Naive thymus-derived CD8-positive, alpha-beta T cell (primary cell): ENCODE data around the gene TPPP. TPM values are rescaled to one million over a fixed set of nuclear protein-coding genes. Genes with fewer than 3 reads are reported as not detected.

Source experiments
- ATAC-seq, 2 donors: fragments of 150-1000 bp; cut with Tn5 transposase in 1 of 2; sonication (Bioruptor Pico), chemical (Tn5 transposase) in 1 of 2; 1 replicate in 1 of 2; 2 replicates in 1 of 2; pipeline ENCODE4 v1.10.0; 2021; ENCODE audit warnings: mild to moderate bottlenecking in 2 of 2, moderate library complexity in 2 of 2
- POLR2A ChIA-PET: fragments of 350-600 bp; sonication (Branson Sonifier 250); formaldehyde crosslinking; loops from one replicate; lab custom pipeline; 2021; ENCODE audit warnings: antibody characterized with exemption; lab: Charles Lee
- DNase-seq, 10 donors: peaks; one replicate each; pipeline versions ENCODE4 v3.0.0 to v3.0.0-alpha.2; 2020 to 2022
- H3K27ac Mint-ChIP-seq, 10 donors: one replicate each; pipeline ENCODE4 v1.8.0; 2020 to 2022; ENCODE audit warnings: mild to moderate bottlenecking in 10 of 10, mixed read lengths in 10 of 10, moderate library complexity in 4 of 10, inconsistent platforms in 1 of 10
- H3K27me3 Mint-ChIP-seq, 5 donors: one replicate each; pipeline ENCODE4 v1.8.0; 2021 to 2022; ENCODE audit warnings: mixed read lengths in 5 of 5
- H3K36me3 Mint-ChIP-seq, 3 donors: one replicate each; pipeline ENCODE4 v1.8.0; 2020 to 2022; ENCODE audit warnings: mixed read lengths in 3 of 3, mild to moderate bottlenecking in 2 of 3, inconsistent platforms in 1 of 3
- H3K4me1 Mint-ChIP-seq, 4 donors: one replicate each; pipeline ENCODE4 v1.8.0; 2021 to 2022; ENCODE audit warnings: mixed read lengths in 4 of 4
- H3K4me3 Mint-ChIP-seq, 10 donors: one replicate each; pipeline ENCODE4 v1.8.0; 2020 to 2022; ENCODE audit warnings: mild to moderate bottlenecking in 10 of 10, mixed read lengths in 10 of 10, moderate library complexity in 6 of 10, inconsistent platforms in 1 of 10
- H3K9me3 Mint-ChIP-seq, 9 donors: one replicate each; pipeline ENCODE4 v1.8.0; 2020 to 2022; ENCODE audit warnings: mixed read lengths in 9 of 9, mild to moderate bottlenecking in 3 of 9, inconsistent platforms in 1 of 9, moderate library complexity in 1 of 9
- polyA plus RNA-seq, 3 donors: library from polyadenylated mRNA; unstranded; fragments of 300-500 nt; fragmentation: Illumina TruSeq; gene quantifications; one replicate each; pipeline ENCODE4 v1.2.3, GENCODE V29; 2021
- total RNA-seq, 8 experiments: library from RNA in 2 of 8; stranded (reverse) in 2 of 8; gene quantifications; one replicate each; pipeline ENCODE4 v1.2.3 and lab custom pipeline; 2021 to 2026

TPPP gene
- total and polyA plus RNA-seq, 5 experiments from 2014 or later, result 0.16 to 0.49 (median 0.25) TPM; not detected in 2

DNA sequence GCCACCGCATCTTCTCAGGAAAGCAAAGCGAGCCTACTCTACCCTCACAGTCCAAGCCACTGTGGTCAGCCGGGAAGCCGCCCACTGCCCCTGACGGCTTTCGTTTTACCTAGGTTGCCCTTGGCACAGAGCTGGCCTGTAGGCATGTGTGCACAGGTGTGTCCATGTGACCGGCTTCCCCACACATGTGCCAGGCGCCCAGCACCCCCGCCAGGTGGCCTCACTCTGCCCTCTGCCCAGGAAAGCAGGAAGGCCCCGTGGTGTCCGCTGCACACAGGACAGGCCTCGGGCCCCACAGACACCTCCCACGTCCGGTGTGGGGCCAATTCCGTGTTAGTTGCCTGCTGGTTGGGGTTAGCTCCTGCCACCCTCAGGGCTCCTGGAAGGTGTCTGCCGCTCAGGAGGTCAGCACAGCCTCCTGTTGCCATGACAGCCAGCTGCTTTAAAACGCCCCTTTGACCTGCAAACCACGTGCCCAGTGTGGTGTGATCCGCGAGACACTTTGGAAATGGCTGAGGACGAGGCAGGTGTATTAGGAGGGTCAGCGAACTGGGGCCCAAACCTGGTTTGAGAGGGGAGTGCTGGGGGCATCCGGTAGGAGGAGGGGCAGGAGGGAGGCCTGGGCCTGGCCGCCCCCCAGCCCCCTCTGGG is 28.7 kb downstream of the TPPP start:
- Mint-ChIP-seq H3K4me3 (no peak overlapping the region), H3K27ac (no peak overlapping the region), H3K36me3 (peaks cover 0 to 25% (median 17%) of the 10 kb centered on the region in 3 donors), H3K9me3 (no peaks in the 10 kb centered on the region), H3K27me3 (no peaks in the 10 kb centered on the region), H3K4me1 (peaks cover 0 to 2% (median under 1%) of the 10 kb centered on the region in 4 donors)
- POLR2A ChIA-PET, result no interaction called here
- ATAC-seq, result no peak
- peak in 1 of 10 donors; percentile 57 for DNase-seq

DNA sequence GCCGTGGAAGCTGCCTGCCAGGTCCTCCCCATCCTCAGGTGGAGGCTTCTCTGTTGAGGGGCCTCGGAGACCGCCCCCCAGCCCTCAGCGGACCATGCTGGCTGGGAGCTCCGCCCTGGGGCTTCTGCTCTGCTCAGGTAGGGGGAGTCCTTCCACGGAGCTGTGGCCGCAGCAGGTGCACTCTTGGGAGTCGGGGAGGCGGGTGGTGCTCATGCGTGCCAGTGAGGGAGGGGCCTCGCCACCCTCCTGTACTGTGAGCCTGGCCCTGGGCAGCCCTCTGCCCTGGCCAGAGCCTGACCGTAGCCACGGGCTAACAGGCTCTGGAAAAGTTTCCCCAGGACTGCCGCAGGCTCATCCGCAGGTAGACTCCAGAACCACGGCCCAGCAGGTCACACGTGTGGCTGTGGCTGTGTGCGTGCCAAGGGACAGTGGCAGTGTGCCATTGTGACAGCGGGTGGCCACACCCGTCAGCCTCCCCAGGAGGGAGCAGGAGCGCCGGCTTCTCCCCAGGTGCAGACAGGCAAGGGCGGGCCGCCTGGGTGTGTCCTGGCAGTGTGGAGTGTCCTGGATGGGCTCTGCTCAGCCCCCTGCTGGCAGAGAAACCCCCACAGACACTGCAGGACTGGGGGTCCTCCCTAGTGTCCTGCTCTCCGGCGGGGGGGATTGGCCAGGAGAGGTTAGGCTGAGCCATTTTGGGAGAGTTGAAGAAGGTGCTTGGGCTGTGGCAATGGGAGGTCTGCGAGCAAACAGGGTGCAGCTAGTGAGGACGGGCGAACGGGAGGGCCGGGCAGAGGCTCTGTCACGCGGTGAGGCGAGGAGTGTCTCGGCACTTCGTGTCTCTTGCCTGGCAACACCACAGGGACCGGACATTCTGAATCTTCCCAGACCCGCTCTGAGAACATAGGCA is 29.5 kb downstream of the TPPP start:
- POLR2A ChIA-PET, result no interaction called here
- Mint-ChIP-seq H3K27me3 (no peaks in the 10 kb centered on the region), H3K36me3 (peaks cover 0 to 30% (median 19%) of the 10 kb centered on the region in 3 donors), H3K4me3 (no peak overlapping the region), H3K4me1 (peaks cover 0 to 2% (median under 1%) of the 10 kb centered on the region in 4 donors), H3K9me3 (no peaks in the 10 kb centered on the region), H3K27ac (peak overlapping the region in 1 of 10 donors; percentile 18)
- no peak for ATAC-seq
- DNase-seq, result peak in 1 of 10 donors; percentile 58

DNA sequence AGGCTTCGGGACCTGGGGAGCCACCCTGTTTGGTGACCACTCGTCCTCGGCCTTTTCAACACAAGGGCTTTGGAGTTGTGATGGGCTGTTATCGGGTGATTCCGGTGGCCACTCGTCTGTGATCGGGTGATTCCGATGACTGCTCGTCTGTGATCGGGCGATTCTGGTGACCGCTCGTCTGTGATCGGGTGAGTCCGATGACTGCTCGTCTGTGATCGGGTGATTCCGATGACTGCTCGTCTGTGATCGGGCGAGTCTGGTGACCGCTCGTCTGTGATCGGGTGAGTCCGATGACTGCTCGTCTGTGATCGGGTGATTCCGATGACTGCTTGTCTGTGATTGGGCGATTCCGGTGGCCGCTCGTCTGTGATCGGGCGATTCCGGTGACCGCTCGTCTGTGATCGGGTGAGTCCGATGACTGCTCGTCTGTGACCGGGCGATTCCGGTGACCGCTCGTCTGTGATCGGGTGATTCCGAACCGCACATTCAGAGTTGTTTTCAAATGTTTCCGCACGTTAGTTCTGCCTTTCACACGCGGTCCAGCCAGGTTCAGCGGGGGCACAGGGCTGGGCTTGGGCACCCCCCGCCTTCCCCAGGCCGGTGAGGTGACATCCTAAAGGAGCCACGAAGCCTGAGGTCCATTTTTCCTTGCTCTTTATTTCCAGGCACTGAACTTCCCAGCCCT is 30.3 kb downstream of the TPPP start:
- no peaks in the 10 kb centered on the region for H3K27me3 Mint-ChIP-seq
- DNase-seq (peak in 1 of 10 donors; percentile 46), ATAC-seq (no peak)
- H3K4me1 Mint-ChIP-seq, result peaks cover 0 to 2% (median under 1%) of the 10 kb centered on the region in 4 donors
- H3K36me3 Mint-ChIP-seq, result peaks cover under 1 to 33% (median 20%) of the 10 kb centered on the region in 3 donors
- H3K27ac Mint-ChIP-seq, result peak overlapping the region in 1 of 10 donors; percentile 18
- H3K9me3 Mint-ChIP-seq, result no peaks in the 10 kb centered on the region
- POLR2A ChIA-PET, result no interaction called here
- no peak overlapping the region for H3K4me3 Mint-ChIP-seq

GRCh38 chr5:661891-662750 is 31.0 kb downstream of the TPPP start:
- H3K27me3 Mint-ChIP-seq, result no peaks in the 10 kb centered on the region
- ATAC-seq (no peak), DNase-seq (peak in 1 of 10 donors; percentile 45)
- peaks cover 7 to 35% (median 22%) of the 10 kb centered on the region in 3 donors for H3K36me3 Mint-ChIP-seq
- H3K9me3 Mint-ChIP-seq, result no peaks in the 10 kb centered on the region
- peaks cover 0 to 2% (median under 1%) of the 10 kb centered on the region in 4 donors for H3K4me1 Mint-ChIP-seq
- POLR2A ChIA-PET, result no interaction called here
- no peak overlapping the region for H3K27ac Mint-ChIP-seq
- no peak overlapping the region for H3K4me3 Mint-ChIP-seq

DNA sequence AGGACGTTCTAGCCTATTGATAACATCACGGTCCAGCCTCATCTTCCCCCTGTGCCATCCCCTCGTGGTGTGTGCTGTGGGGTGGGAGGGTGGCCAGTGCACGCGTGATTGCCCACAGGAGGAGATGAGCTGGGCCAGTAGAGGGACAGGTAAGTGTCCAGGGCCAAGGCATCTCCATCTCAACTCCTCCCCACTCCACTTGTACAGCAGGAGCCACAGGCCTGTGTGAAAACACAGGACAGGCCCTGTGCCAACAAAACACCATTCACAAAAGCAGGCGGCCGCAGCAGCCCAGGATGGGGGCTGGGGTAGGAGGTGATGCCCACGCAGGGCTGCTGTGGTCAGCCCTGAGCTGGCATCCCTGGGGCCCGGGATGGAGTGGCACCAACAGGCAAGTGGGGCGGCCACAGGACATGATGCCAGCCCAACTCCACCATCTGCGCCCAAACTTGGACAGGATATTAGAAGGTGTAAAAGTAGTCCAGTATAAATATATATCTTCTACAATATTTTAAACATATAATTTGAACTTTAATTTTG is 32.6 kb downstream of the TPPP start:
- H3K9me3 Mint-ChIP-seq, result no peaks in the 10 kb centered on the region
- peaks cover 0 to 2% (median under 1%) of the 10 kb centered on the region in 4 donors for H3K4me1 Mint-ChIP-seq
- H3K36me3 Mint-ChIP-seq, result peaks cover 11 to 44% (median 22%) of the 10 kb centered on the region in 3 donors
- POLR2A ChIA-PET, result no interaction called here
- no peak overlapping the region for H3K4me3 Mint-ChIP-seq
- DNase-seq, result no peak
- H3K27me3 Mint-ChIP-seq, result no peaks in the 10 kb centered on the region
- peak overlapping the region in 1 of 10 donors; percentile 52 for H3K27ac Mint-ChIP-seq
- no peak for ATAC-seq

DNA sequence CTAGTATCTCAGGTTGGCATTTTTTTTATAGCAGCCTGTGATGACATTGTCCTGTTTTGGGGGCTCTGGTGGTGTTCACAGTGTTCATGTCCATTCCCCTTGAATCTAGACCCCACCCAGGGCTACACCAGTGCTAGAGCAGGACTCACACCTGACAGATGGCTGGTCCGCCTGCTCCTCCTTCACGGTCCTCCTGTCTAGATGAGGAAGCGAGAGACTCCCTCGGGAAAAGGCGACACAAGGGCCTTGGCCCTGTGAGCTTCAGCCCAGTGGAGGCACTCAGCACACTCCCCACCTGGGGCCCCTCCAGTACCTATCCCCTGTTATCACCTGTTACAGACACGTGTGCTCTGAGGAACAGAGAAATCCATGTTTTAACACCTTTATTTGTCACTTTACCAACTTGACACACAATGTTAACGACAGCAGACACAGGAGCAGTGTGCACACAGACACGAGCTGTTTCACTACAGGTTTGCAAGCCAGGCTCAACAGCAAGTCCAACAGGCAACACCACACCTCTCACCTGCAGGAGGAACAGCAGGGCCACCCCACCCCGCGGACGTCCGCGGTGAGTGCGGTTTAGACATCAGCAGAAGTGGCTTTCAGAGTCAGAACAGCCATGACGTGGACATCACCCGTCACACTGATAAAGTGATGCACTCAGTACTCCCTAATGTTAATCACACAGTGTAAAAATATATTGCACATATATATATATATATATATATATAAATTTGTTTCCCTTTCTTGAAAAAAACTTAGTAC is 33.5 kb downstream of the TPPP start:
- peaks cover 0 to 2% (median under 1%) of the 10 kb centered on the region in 4 donors for H3K4me1 Mint-ChIP-seq
- POLR2A ChIA-PET, result no interaction called here
- H3K36me3 Mint-ChIP-seq, result peaks cover 11 to 46% (median 22%) of the 10 kb centered on the region in 3 donors
- H3K27me3 Mint-ChIP-seq, result no peaks in the 10 kb centered on the region
- ATAC-seq (no peak), DNase-seq (no peak)
- H3K4me3 Mint-ChIP-seq, result no peak overlapping the region
- no peak overlapping the region for H3K27ac Mint-ChIP-seq
- no peaks in the 10 kb centered on the region for H3K9me3 Mint-ChIP-seq

DNA sequence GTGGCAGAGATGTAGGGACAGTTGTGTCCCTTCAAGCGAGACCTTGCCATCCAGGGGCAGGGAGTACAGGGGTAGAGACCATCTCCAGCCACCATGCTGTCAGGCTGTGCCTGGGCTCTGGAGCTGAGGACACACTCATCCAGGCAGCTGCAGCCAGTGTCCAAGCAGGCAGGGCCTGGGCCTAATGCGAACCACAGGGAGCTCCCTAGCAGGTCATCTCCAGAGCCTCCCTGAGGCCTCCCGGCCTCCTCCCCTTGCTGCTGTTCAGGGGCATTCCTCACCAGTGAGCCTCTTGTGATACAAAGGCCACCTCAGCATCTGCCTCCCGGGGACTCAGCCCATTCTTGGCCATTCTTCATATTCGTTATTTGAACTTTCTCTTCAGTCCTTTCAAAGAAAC is 35.0 kb downstream of the TPPP start:
- no peak for DNase-seq
- no peaks in the 10 kb centered on the region for H3K9me3 Mint-ChIP-seq
- no peak for ATAC-seq
- H3K27me3 Mint-ChIP-seq, result no peaks in the 10 kb centered on the region
- POLR2A ChIA-PET, result no interaction called here
- H3K36me3 Mint-ChIP-seq, result peaks cover 11 to 53% (median 22%) of the 10 kb centered on the region in 3 donors
- peaks cover 0 to 2% (median under 1%) of the 10 kb centered on the region in 4 donors for H3K4me1 Mint-ChIP-seq
- H3K4me3 Mint-ChIP-seq, result no peak overlapping the region
- H3K27ac Mint-ChIP-seq, result peak overlapping the region in 1 of 10 donors; percentile 3

DNA sequence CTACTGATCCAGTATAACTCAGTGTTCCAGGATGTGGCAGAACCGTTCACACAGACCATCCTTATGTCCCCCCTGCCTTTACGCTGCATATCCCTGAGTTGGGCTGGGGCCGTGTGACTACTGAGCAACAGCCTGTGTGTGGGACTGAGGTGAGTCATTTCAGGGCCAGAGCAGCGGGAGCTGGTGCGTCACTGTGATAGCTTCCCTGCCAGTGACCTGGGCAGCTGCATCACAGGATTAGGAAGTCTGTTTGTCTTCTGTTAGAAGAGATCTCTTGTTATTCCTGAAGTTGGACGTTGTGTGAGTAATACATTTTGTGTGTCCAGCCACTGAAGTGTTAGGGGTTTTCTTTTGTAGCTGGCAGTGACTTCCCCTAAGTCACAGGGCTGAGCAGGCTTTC is 35.6 kb downstream of the TPPP start:
- Mint-ChIP-seq H3K36me3 (peaks cover 11 to 59% (median 22%) of the 10 kb centered on the region in 3 donors), H3K27me3 (no peaks in the 10 kb centered on the region), H3K4me1 (peaks cover 0 to 2% (median under 1%) of the 10 kb centered on the region in 4 donors), H3K9me3 (no peaks in the 10 kb centered on the region), H3K4me3 (no peak overlapping the region), H3K27ac (peak overlapping the region in 1 of 10 donors; percentile 3)
- ATAC-seq, result no peak
- no peak for DNase-seq
- POLR2A ChIA-PET, result no interaction called here

GRCh38 chr5:655406-655805 is 37.7 kb downstream of the TPPP start:
- H3K4me3 Mint-ChIP-seq, result no peak overlapping the region
- no peaks in the 10 kb centered on the region for H3K27me3 Mint-ChIP-seq
- POLR2A ChIA-PET, result no interaction called here
- H3K4me1 Mint-ChIP-seq, result peaks cover 0 to 2% (median under 1%) of the 10 kb centered on the region in 4 donors
- ATAC-seq (no peak), DNase-seq (no peak)
- peaks cover 11 to 55% (median 19%) of the 10 kb centered on the region in 3 donors for H3K36me3 Mint-ChIP-seq
- no peak overlapping the region for H3K27ac Mint-ChIP-seq
- no peaks in the 10 kb centered on the region for H3K9me3 Mint-ChIP-seq

DNA sequence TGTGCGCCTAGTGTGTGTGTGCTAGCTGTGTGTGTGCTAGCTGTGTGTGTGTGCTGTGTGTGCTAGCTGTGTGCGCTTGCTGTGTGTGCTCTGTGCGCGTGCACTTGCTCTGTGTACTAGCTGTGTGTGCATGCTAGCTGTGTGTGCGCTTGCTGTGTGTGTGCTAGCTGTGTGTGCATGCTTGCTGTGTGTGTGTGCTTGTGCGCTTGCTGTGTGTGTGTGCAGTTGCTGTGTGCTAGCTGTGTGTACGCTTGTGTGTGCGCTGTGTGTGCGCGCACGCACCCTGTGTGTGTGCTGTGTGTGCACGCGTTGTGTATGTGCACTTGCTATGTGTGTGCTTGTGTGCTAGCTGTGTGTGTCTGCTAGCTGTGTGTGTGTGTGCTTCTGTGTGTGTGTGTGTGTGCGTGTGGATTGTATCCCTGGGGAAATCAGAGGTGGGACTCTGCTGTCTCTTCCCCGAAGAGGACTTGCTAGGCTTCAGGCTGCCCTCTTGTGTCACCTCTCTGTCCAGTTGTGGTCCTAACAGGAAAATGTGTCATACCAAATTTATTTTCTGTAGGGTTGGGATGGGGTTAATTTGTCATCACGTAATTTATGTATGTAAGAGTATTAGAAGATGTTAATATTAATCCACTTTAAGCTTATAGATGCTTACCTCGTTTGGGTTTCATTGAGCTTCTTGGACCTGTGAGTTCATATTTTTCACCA is 38.9 kb downstream of the TPPP start:
- H3K27me3 Mint-ChIP-seq, result no peaks in the 10 kb centered on the region
- DNase-seq (no peak), ATAC-seq (no peak)
- H3K9me3 Mint-ChIP-seq, result no peaks in the 10 kb centered on the region
- peak overlapping the region in 2 of 10 donors; percentile 19 to 66 for H3K27ac Mint-ChIP-seq
- peaks cover 11 to 47% (median 12%) of the 10 kb centered on the region in 3 donors for H3K36me3 Mint-ChIP-seq
- H3K4me3 Mint-ChIP-seq, result no peak overlapping the region
- no peaks in the 10 kb centered on the region for H3K4me1 Mint-ChIP-seq
- POLR2A ChIA-PET, result no interaction called here
